H9 (cell line): ENCODE data around the gene KCNJ11. TPM values are rescaled to one million over a fixed set of nuclear protein-coding genes. Genes with fewer than 3 reads are reported as not detected.

Experiments used
- DNase-seq: peaks from one replicate; pipeline ENCODE4 v3.0.0-alpha.2; 2017
- H2AFZ ChIP-seq: one replicate; pipeline ENCODE4 v1.6.1; 2013; ENCODE audit warnings: mild to moderate bottlenecking, low read length, control low read depth, moderate library complexity
- H2AK5ac ChIP-seq: 2 replicates; pipeline ENCODE4 v1.6.1; 2013; ENCODE audit warnings: low read length, control low read depth, mixed read lengths; ENCODE audit not compliant: insufficient read length
- H2BK120ac ChIP-seq: one replicate; pipeline ENCODE4 v1.6.1; 2013; ENCODE audit warnings: low read depth, mild to moderate bottlenecking, low read length, control low read depth, inconsistent platforms; ENCODE audit not compliant: poor library complexity, severe bottlenecking
- H2BK12ac ChIP-seq: 2 replicates; pipeline ENCODE4 v1.6.1; 2013; ENCODE audit warnings: low read length, control low read depth, mixed read lengths, low read depth; ENCODE audit not compliant: insufficient read length
- H2BK15ac ChIP-seq: 2 replicates; pipeline ENCODE4 v1.6.1; 2013; ENCODE audit warnings: low read depth, low read length, control low read depth
- H2BK20ac ChIP-seq: one replicate; pipeline ENCODE4 v1.6.1; 2013; ENCODE audit warnings: low read depth, mild to moderate bottlenecking, low read length, control low read depth, inconsistent platforms; ENCODE audit not compliant: poor library complexity, severe bottlenecking
- H2BK5ac ChIP-seq: 2 replicates; pipeline ENCODE4 v1.6.1; 2013; ENCODE audit warnings: low read length, control low read depth, mixed read lengths; ENCODE audit not compliant: insufficient read length
- H3K14ac ChIP-seq: 2 replicates; pipeline ENCODE4 v1.6.1; 2013; ENCODE audit warnings: low read length, control low read depth; ENCODE audit not compliant: insufficient read depth
- H3K18ac ChIP-seq: 2 replicates; pipeline ENCODE4 v1.6.1; 2013; ENCODE audit warnings: low read depth, mild to moderate bottlenecking, mixed read lengths, low read length, control low read depth; ENCODE audit not compliant: insufficient read length
- H3K23ac ChIP-seq: 2 replicates; pipeline ENCODE4 v1.6.1; 2013; ENCODE audit warnings: low read length, control low read depth, mixed read lengths, low read depth; ENCODE audit not compliant: insufficient read length
- H3K23me2 ChIP-seq: 2 replicates; pipeline ENCODE4 v1.6.1; 2013; ENCODE audit warnings: low read depth, mild to moderate bottlenecking, mixed read lengths, low read length, control low read depth; ENCODE audit not compliant: insufficient read length, poor library complexity, severe bottlenecking
- H3K27ac ChIP-seq: 2 replicates; pipeline ENCODE4 v1.5.1; 2013; ENCODE audit warnings: low read length, control low read depth, mixed read lengths, low read depth; ENCODE audit not compliant: insufficient read length
- H3K27me3 ChIP-seq: 2 replicates; pipeline ENCODE4 v1.6.1; 2013; ENCODE audit warnings: low read length, control low read depth, inconsistent platforms; ENCODE audit not compliant: insufficient read depth
- H3K4ac ChIP-seq: 2 replicates; pipeline ENCODE4 v1.6.1; 2013; ENCODE audit warnings: low read depth, mild to moderate bottlenecking, control low read depth, inconsistent platforms, low read length, moderate library complexity
- H3K4me1 ChIP-seq: 2 replicates; pipeline ENCODE4 v1.6.1; 2013; ENCODE audit warnings: low read length, control low read depth, inconsistent platforms; ENCODE audit not compliant: insufficient read depth
- H3K4me2 ChIP-seq: 2 replicates; pipeline ENCODE4 v1.6.1; 2013; ENCODE audit warnings: low read length, control low read depth, mixed read lengths; ENCODE audit not compliant: insufficient read length, insufficient read depth
- H3K56ac ChIP-seq: 2 replicates; pipeline ENCODE4 v1.6.1; 2013; ENCODE audit warnings: low read depth, mild to moderate bottlenecking, mixed read lengths, low read length, control low read depth; ENCODE audit not compliant: insufficient read length
- H3K79me1 ChIP-seq: 2 replicates; pipeline ENCODE4 v1.6.1; 2013; ENCODE audit warnings: low read depth, mild to moderate bottlenecking, moderate library complexity, low read length, control low read depth, inconsistent platforms; ENCODE audit not compliant: insufficient read depth, poor library complexity, severe bottlenecking
- H3K79me2 ChIP-seq: 2 replicates; pipeline ENCODE4 v1.6.1; 2013; ENCODE audit warnings: low read length, control low read depth, inconsistent platforms; ENCODE audit not compliant: insufficient read depth
- H3K9ac ChIP-seq: 2 replicates; pipeline ENCODE4 v1.6.1; 2013; ENCODE audit warnings: low read length, control low read depth, mixed read lengths; ENCODE audit not compliant: insufficient read length; ENCODE audit errors: extremely low read depth
- H3K9me3 ChIP-seq: one replicate; pipeline ENCODE4 v1.6.1; 2013; ENCODE audit warnings: low read depth, low read length, inconsistent platforms; ENCODE audit not compliant: control insufficient read depth
- H3T11ph ChIP-seq: one replicate; pipeline ENCODE4 v1.6.1; 2013; ENCODE audit warnings: mild to moderate bottlenecking, low read length, control low read depth, inconsistent platforms
- H4K20me1 ChIP-seq: one replicate; pipeline ENCODE4 v1.6.1; 2013; ENCODE audit not compliant: control insufficient read depth, insufficient read length, insufficient read depth
- H4K5ac ChIP-seq: 2 replicates; pipeline ENCODE4 v1.6.1; 2013; ENCODE audit warnings: low read depth, mild to moderate bottlenecking, mixed read lengths, low read length, control low read depth; ENCODE audit not compliant: insufficient read length
- H4K8ac ChIP-seq: replicated peaks from 2 replicates; pipeline ENCODE4 v1.6.1; 2013; ENCODE audit warnings: low read length, control low read depth, mixed read lengths, low read depth; ENCODE audit not compliant: insufficient read length
- H4K91ac ChIP-seq: 2 replicates; pipeline ENCODE4 v1.6.1; 2013; ENCODE audit warnings: low read depth, mild to moderate bottlenecking, moderate library complexity, mixed read lengths, low read length, control low read depth; ENCODE audit not compliant: insufficient read length
- H3K27ac Mint-ChIP-seq, 3 experiments: 2 replicates in 2 of 3; 3 replicates in 1 of 3; pipeline ENCODE4 v1.8.0; 2020 to 2021; ENCODE audit warnings: mixed read lengths in 3 of 3, mild to moderate bottlenecking in 1 of 3, moderate library complexity in 1 of 3
- H3K27me3 Mint-ChIP-seq: 2 replicates; pipeline ENCODE4 v1.8.0; 2021; ENCODE audit warnings: low read depth, mild to moderate bottlenecking, moderate library complexity, mixed read lengths
- H3K36me3 Mint-ChIP-seq, 3 experiments: 2 replicates in 2 of 3; 3 replicates in 1 of 3; pipeline ENCODE4 v1.8.0; 2020 to 2021; ENCODE audit warnings: low read depth in 3 of 3, mixed read lengths in 3 of 3; ENCODE audit not compliant: insufficient read depth in 1 of 3
- H3K4me1 Mint-ChIP-seq, 2 experiments: 2 replicates each; pipeline ENCODE4 v1.8.0; 2020; ENCODE audit warnings: mixed read lengths in 2 of 2
- H3K4me3 Mint-ChIP-seq, 2 experiments: 2 replicates in 1 of 2; 3 replicates in 1 of 2; pipeline ENCODE4 v1.8.0; 2020 to 2021; ENCODE audit warnings: mild to moderate bottlenecking in 2 of 2, mixed read lengths in 2 of 2, moderate library complexity in 1 of 2
- H3K9me3 Mint-ChIP-seq, 2 experiments: 2 replicates in 1 of 2; 3 replicates in 1 of 2; pipeline ENCODE4 v1.8.0; 2020; ENCODE audit warnings: mild to moderate bottlenecking in 2 of 2, mixed read lengths in 2 of 2, moderate library complexity in 1 of 2
- CTCF ChIP-seq: fragments of 200-600 bp; sonication (generic); conservative IDR thresholded peaks from 3 replicates; pipeline ENCODE4 v1.8.0; 2021; ENCODE audit warnings: antibody characterized with exemption, mild to moderate bottlenecking
- WGBS: extraction: QIAGEN DNeasy Blood & Tissue Kit; methylation state at CpG from one replicate; pipeline ENCODE4 v1.1.7; 2013; ENCODE audit warnings: missing lambda C conversion rate, low lambda C conversion rate, mixed read lengths; ENCODE audit not compliant: insufficient read length; ENCODE audit errors: extremely low coverage; 5-methylcytosine and 5-hydroxymethylcytosine counted together
- total RNA-seq: library from RNA; stranded (reverse); gene quantifications from 2 replicates; pipeline ENCODE4 v1.2.1, GENCODE V29; 2021

Gene KCNJ11
- total RNA-seq, 1 experiment from 2014 or later: 2.3 TPM

GRCh38 chr11:17352950-17353820 lies 35.3 kb downstream of the KCNJ11 start:
- Histone ChIP-seq H2BK5ac (no peak overlapping the region), H3K23me2 (peaks cover 22% of the 10 kb centered on the region), H2BK12ac (no peak overlapping the region), H3K18ac (no peak overlapping the region), H4K5ac (no peak overlapping the region), H3K56ac (no peak overlapping the region), H4K20me1 (no peaks in the 10 kb centered on the region), H3K9me3 (no peaks in the 10 kb centered on the region), H3K4me2 (peak overlapping the region; percentile 69), H2BK15ac (no peak overlapping the region), H3K14ac (peak overlapping the region; percentile 39; the same call in 1 of the 2 replicates), H3K4me1 (no peaks in the 10 kb centered on the region), H4K8ac (no peak overlapping the region), H3K9ac (peak overlapping the region; percentile 55), H2AK5ac (no peak overlapping the region), H3K79me1 (no peaks in the 10 kb centered on the region), H2BK20ac (no peak overlapping the region), H3K27me3 (peaks cover 21% of the 10 kb centered on the region), H3K27ac (no peak overlapping the region), H3K79me2 (no peaks in the 10 kb centered on the region), H4K91ac (no peak overlapping the region), H2BK120ac (no peak overlapping the region), H3T11ph (no peak overlapping the region), H3K23ac (no peak overlapping the region), H3K4ac (no peak overlapping the region), H2AFZ (peak overlapping the region; percentile 60)
- Mint-ChIP-seq H3K4me3 (peak overlapping the region; percentile 69 to 90), H3K36me3 (no peaks in the 10 kb centered on the region), H3K27me3 (peaks cover 64% of the 10 kb centered on the region), H3K9me3 (peaks cover 3 to 9% of the 10 kb centered on the region in 2 experiments; a peak in 4 of 5 replicates), H3K27ac (no peak overlapping the region; a peak in 2 of 7 replicates), H3K4me1 (peaks cover 15 to 26% of the 10 kb centered on the region in 2 experiments)
- no CpG with 5 or more reads among the region's 69 CpGs for WGBS
- TF ChIP-seq CTCF: no peak
- DNase-seq: peak; percentile 77
